ENCODE results near the gene ACTN1.

GRCh38 chr14:68943107-68943506 is 36.0 kb downstream of the ACTN1 start:
- no peak for TF ChIP-seq E2F4 (IDR thresholded peaks at IDR 0.05; ENCODE audit: low read depth, low read length)
- no peak for TF ChIP-seq EZH2 (IDR thresholded peaks at IDR 0.05; ENCODE audit: borderline replicate concordance, control insufficient read depth, low read depth, low read length)
- no peak for TF ChIP-seq ATF2 (IDR thresholded peaks at IDR 0.05; ENCODE audit: low read length)

Measured in GM12878 (cell line).